HEK293T (cell line): Measurements from ENCODE around the gene F8.
"Not testable (repeated sequence)": the region's sequence is repeated elsewhere in the genome, so short reads cannot be mapped to it uniquely, and the experiment has no call there.

ENCODE experiments used
- ARNT ChIP-seq: fragments of 450-650 bp; IDR thresholded peaks from 2 replicates; pipeline ENCODE4 v1.6.1; 2017; ENCODE audit warnings: mild to moderate bottlenecking
- ELF4 ChIP-seq: fragments of 450-650 bp; IDR thresholded peaks from 2 replicates; pipeline ENCODE4 v1.6.1; 2017; ENCODE audit warnings: antibody characterized with exemption
- FOXA1 ChIP-seq: fragments of 450-650 bp; IDR thresholded peaks from 2 replicates; pipeline ENCODE4 v1.6.1; 2016; ENCODE audit warnings: mild to moderate bottlenecking
- FOXM1 ChIP-seq: fragments of 450-650 bp; IDR thresholded peaks from 2 replicates; pipeline ENCODE4 v1.6.1; 2017; ENCODE audit warnings: mild to moderate bottlenecking, borderline replicate concordance
- HDGF ChIP-seq: fragments of 450-650 bp; IDR thresholded peaks from 2 replicates; pipeline ENCODE4 v1.6.1; 2017; ENCODE audit warnings: antibody characterized with exemption, borderline replicate concordance
- L3MBTL2 ChIP-seq: fragments of 450-650 bp; conservative IDR thresholded peaks from 2 replicates; pipeline ENCODE4 v1.6.1; 2016; ENCODE audit warnings: mild to moderate bottlenecking
- LEF1 ChIP-seq: fragments of 450-650 bp; IDR thresholded peaks from 2 replicates; pipeline ENCODE4 v1.6.1; 2017; ENCODE audit warnings: mild to moderate bottlenecking, borderline replicate concordance
- NFRKB ChIP-seq: fragments of 450-650 bp; IDR thresholded peaks from 2 replicates; pipeline ENCODE4 v1.6.1; 2016; ENCODE audit warnings: mild to moderate bottlenecking, moderate library complexity
- SP1 ChIP-seq: fragments of 450-650 bp; IDR thresholded peaks from 2 replicates; pipeline ENCODE4 v1.6.1; 2017
- SUZ12 ChIP-seq: fragments of 450-650 bp; IDR thresholded peaks from 2 replicates; pipeline ENCODE4 v1.6.1; 2016; ENCODE audit warnings: mild to moderate bottlenecking
- TARDBP ChIP-seq: fragments of 450-650 bp; IDR thresholded peaks from 2 replicates; pipeline ENCODE4 v1.6.1; 2016
- ZNF384 ChIP-seq: fragments of 450-650 bp; IDR thresholded peaks from 2 replicates; pipeline ENCODE4 v1.6.1; 2016
- TF ChIP-seq, protein P1 (sequence below): fragments of 450-650 bp; IDR thresholded peaks from 2 replicates; pipeline ENCODE4 v1.6.1; 2016

- TF ChIP-seq HDGF, FOXM1, NFRKB, SP1, ZNF384, LEF1, TARDBP, L3MBTL2, ELF4, ARNT, SUZ12, FOXA1: not testable (repeated sequence)
- TF ChIP-seq, protein P1, sequence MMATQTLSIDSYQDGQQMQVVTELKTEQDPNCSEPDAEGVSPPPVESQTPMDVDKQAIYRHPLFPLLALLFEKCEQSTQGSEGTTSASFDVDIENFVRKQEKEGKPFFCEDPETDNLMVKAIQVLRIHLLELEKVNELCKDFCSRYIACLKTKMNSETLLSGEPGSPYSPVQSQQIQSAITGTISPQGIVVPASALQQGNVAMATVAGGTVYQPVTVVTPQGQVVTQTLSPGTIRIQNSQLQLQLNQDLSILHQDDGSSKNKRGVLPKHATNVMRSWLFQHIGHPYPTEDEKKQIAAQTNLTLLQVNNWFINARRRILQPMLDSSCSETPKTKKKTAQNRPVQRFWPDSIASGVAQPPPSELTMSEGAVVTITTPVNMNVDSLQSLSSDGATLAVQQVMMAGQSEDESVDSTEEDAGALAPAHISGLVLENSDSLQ = not testable (repeated sequence)
Measured at GRCh38 chrX:154825586-154825985, 196.9 kb downstream of the F8 start.
